H1 (cell line): ENCODE measurements around the gene ATP5MC2.

Experiments
- EZH2 ChIP-seq: fragments of 200-600 bp; sonication (generic); IDR thresholded peaks from 2 replicates; pipeline ENCODE4 v1.7.1; 2012; ENCODE audit warnings: low read depth, mild to moderate bottlenecking, moderate library complexity, low read length, inconsistent platforms; ENCODE audit not compliant: severe bottlenecking
- GABPA ChIP-seq: IDR thresholded peaks from 2 replicates; pipeline ENCODE4 v1.6.1; 2011; ENCODE audit warnings: mild to moderate bottlenecking, low read length, moderate library complexity, borderline replicate concordance; ENCODE audit not compliant: insufficient read depth
- HDAC6 ChIP-seq: IDR thresholded peaks from one replicate; pipeline ENCODE4 v1.7.1; 2012; ENCODE audit warnings: low read depth, mild to moderate bottlenecking, inconsistent platforms, low read length, moderate library complexity
- POLR2A ChIP-seq, 2 experiments: IDR thresholded peaks; 1 replicate in 1 of 2; 2 replicates in 1 of 2; pipeline ENCODE4 v1.6.1; 2011; ENCODE audit warnings: low read depth in 2 of 2, low read length in 2 of 2, mild to moderate bottlenecking in 2 of 2; ENCODE audit errors: control extremely low read depth in 1 of 2
- RNF2 ChIP-seq: fragments of 200-900, 300-1000 bp; sonication (generic); IDR thresholded peaks from 2 replicates; pipeline ENCODE4 v1.7.1; 2016; ENCODE audit warnings: borderline replicate concordance, low read depth, mild to moderate bottlenecking, antibody characterized with exemption, low read length; ENCODE audit not compliant: poor library complexity, severe bottlenecking; ENCODE audit errors: missing control alignments
- SAP30 ChIP-seq: fragments of 300-600 bp; sonication (generic); IDR thresholded peaks from 2 replicates; pipeline ENCODE4 v1.7.1; 2012; ENCODE audit warnings: low read length, moderate library complexity, mild to moderate bottlenecking, inconsistent platforms; ENCODE audit not compliant: insufficient read depth, insufficient replicate concordance
- SIN3A ChIP-seq, 2 experiments: IDR thresholded peaks in 1 of 2; conservative IDR thresholded peaks in 1 of 2; 2 replicates each; pipeline ENCODE4 v1.6.1; 2011 to 2012; ENCODE audit warnings: low read length in 2 of 2, improper control_type of control experiment in 1 of 2, low read depth in 1 of 2, mild to moderate bottlenecking in 1 of 2
- YY1 ChIP-seq: IDR thresholded peaks from 2 replicates; pipeline ENCODE4 v1.6.1; 2011; ENCODE audit warnings: low read depth, mild to moderate bottlenecking, low read length
- TF ChIP-seq, protein P1 (sequence below), 3 experiments: IDR thresholded peaks; 1 replicate in 2 of 3; 2 replicates in 1 of 3; pipeline versions ENCODE4 v1.5.1 to v1.6.1; 2011; ENCODE audit warnings: low read length in 3 of 3, mild to moderate bottlenecking in 3 of 3, inconsistent platforms in 2 of 3, low read depth in 1 of 3, moderate library complexity in 1 of 3; ENCODE audit not compliant: insufficient read depth in 1 of 3; ENCODE audit errors: control extremely low read depth in 1 of 3
- TF ChIP-seq, protein P2 (sequence below): IDR thresholded peaks from 2 replicates; pipeline ENCODE4 v1.6.1; 2011; ENCODE audit warnings: low read length, improper control_type of control experiment

DNA sequence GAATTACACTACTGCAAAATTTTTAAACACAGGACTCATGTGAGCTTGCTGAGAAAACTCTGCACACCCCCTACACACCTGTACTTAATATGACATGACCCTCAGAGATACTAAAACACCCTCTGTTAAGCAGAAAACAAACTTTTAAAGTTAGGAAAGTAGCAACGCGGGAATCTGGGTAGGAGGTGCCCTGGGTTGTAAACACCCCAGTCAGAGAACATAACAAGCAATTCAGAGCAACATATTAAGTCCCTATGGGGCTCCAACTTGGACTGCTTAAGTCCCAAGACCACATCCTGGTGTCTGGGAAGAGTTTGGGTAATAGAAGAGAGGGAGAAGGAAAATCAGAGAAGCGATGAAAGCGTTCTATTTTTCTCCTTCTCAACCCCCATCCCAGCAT lies 50.9 kb downstream of the ATP5MC2 start:
- TF ChIP-seq POLR2A (IDR thresholded peaks at IDR 0.05; ENCODE audit: control extremely low read depth in 1 of 2, low read depth in 2 of 2, low read length in 2 of 2): no peak
- TF ChIP-seq SIN3A (conservative IDR thresholded peaks at IDR 0.05 in 1 of 2, IDR thresholded peaks at IDR 0.05 in 1 of 2; ENCODE audit: low read depth in 1 of 2, low read length in 2 of 2): no peak
- no peak for TF ChIP-seq SAP30
- TF ChIP-seq HDAC6: no peak
- TF ChIP-seq, protein P1, sequence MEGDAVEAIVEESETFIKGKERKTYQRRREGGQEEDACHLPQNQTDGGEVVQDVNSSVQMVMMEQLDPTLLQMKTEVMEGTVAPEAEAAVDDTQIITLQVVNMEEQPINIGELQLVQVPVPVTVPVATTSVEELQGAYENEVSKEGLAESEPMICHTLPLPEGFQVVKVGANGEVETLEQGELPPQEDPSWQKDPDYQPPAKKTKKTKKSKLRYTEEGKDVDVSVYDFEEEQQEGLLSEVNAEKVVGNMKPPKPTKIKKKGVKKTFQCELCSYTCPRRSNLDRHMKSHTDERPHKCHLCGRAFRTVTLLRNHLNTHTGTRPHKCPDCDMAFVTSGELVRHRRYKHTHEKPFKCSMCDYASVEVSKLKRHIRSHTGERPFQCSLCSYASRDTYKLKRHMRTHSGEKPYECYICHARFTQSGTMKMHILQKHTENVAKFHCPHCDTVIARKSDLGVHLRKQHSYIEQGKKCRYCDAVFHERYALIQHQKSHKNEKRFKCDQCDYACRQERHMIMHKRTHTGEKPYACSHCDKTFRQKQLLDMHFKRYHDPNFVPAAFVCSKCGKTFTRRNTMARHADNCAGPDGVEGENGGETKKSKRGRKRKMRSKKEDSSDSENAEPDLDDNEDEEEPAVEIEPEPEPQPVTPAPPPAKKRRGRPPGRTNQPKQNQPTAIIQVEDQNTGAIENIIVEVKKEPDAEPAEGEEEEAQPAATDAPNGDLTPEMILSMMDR (IDR thresholded peaks at IDR 0.05; ENCODE audit: control extremely low read depth in 1 of 3, insufficient read depth in 1 of 3, low read depth in 1 of 3, low read length in 3 of 3): no peak
- TF ChIP-seq, protein P2, sequence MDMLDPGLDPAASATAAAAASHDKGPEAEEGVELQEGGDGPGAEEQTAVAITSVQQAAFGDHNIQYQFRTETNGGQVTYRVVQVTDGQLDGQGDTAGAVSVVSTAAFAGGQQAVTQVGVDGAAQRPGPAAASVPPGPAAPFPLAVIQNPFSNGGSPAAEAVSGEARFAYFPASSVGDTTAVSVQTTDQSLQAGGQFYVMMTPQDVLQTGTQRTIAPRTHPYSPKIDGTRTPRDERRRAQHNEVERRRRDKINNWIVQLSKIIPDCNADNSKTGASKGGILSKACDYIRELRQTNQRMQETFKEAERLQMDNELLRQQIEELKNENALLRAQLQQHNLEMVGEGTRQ: no peak
- TF ChIP-seq EZH2: no peak
- TF ChIP-seq RNF2: no peak
- no peak for TF ChIP-seq YY1
- TF ChIP-seq GABPA: no peak
